DMS153 treated with DMSO at 0.1 percent for 48 hours (cell line): Measurements from ENCODE around the gene LIPH.
"Not testable (repeated sequence)": the region's sequence is repeated elsewhere in the genome, so short reads cannot be mapped to it uniquely, and the experiment has no call there.

Experiments
- DNase-seq: peaks from one replicate; lab custom pipeline; 2025; ENCODE audit not compliant: unreplicated experiment; lab: John Stamatoyannopoulos, UW

The LIPH gene

DNA sequence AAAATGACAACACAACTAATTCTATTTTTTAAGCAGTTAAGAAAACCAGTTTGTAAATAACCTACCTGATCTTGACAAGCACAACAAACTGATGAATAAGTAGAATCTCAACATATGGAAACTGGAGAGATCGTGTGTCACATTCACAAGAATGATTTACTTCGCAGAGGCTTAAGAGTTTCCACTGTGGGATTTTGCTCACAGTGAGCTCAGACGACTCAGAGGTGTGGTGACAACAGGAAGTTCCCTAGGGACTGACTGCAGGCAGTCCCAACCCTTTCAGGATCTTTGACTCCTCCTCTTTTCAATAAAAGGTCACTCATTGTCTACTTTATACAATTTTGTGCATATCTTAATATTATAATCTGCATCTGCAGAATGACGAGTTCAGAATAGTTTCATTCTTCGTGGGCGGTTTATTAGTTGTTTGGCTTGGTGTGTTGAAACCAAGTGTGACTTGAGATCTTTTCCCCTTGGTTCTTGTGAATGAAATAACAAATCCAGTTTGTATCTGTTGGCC lies at the start of gene LIPH:
Gene LIPH, minus strand, starts transcription at position 231 of the 520 bp plus-strand sequence. Its CDS starts 117 bp downstream, at position 114.
- no peak for DNase-seq

DNA sequence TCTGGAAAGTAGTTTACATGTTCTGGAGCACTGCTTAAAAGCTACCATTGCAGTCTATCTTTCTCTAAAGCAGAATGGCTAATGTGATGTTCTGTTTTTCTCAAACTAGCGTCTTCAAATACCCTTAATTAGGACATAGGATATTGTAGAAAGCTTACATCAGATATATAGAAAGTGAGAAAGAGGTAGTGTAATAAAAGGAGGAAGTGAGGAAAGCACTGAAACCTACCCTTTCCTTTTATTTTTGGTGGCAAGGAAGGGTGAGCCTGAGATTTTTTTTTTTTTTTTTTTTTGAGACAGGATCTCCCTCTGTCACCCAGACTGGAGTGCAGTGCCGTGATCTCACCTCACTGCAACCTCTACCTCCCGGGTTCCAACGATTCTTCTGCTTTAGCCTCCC lies 43.1 kb upstream of the LIPH start:
- no peak for DNase-seq

- no peak for DNase-seq
Observed at GRCh38 chr3:185594073-185594472, 41.7 kb upstream of the LIPH start.

GRCh38 chr3:185586686-185587039 lies 34.3 kb upstream of the LIPH start:
- no peak for DNase-seq

DNA sequence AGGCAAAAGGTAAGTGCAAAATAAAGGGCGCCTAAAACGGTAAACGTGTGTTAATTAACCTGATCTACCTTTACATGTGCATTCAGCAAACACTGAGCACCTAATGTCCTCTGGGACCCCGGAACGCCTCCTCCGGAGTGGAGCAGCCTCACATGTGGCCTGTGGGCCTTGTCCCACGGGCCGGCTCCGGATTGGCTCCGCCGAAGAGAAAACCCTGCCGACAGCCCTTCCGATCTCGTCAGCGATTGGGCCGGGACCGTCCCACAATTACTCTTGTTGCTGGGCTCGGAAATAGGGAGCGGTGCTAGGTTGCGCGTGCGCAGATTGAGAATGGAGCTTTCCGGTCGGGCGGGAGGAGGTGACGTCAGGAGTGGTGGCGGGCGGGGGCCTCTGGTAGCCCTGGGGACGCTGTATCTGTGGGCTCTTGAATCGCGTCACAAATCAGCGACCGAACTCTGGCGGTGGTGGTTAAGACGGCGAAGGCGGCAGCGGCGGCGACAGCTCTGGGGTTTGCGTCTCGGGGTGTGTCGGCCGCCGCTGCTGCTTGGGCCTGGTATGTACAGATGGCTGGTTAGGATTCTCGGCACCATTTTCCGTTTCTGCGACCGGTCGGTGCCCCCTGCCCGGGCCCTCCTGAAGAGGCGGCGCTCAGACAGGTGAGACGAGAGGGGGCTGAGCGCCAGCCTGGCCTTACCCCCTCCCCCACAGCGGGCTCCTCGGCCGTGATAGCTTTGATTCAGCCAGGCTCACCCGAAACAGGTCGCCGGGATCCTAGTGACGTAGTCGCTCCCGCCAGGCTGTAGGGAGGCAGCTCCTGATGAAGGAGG lies 33.7 kb upstream of the LIPH start, which contains the start of gene SENP2:
Gene SENP2, plus strand, starts transcription at position 437 of the 827 bp plus-strand sequence. Its CDS starts 119 bp downstream, at position 556.
- peak; percentile 97 for DNase-seq

DNA sequence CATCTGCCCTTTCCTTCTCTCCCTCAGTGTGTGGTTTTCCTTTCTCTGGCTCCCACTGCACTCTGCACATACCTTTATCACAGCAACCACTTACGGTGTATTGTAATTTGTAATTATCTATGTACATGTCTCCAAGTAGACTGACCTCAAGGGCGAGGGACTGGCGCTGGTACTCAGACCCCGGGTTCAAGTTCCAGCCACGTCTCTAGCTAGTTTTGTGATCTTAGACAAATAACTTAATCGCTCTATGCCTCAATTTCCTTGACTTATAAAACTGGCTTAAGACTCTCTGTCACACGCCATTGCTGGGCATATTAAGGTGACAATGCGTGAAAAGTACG lies 33.1 kb upstream of the LIPH start:
- DNase-seq = no peak

GRCh38 chr3:185584686-185585085 lies 32.3 kb upstream of the LIPH start:
- no peak for DNase-seq

DNA sequence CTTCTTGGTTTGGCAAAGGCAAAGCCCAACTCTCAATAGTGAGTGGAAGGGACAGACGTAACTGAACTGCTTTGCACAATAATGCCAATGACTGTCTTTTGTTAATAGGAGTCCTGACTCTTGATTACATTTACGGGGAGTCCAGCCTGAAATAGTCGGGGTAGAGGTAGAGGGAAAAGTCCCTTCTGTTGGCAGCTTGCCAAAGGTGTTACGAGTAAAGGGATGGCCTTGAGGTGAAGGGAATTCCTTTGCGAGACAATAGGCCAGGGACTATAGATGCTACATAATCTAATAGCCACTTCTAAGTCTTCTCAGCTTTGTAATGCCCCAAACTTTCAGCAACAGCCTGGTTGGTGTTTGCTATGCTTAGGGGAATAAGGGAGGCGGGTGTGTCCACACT lies 31.5 kb upstream of the LIPH start:
- no peak for DNase-seq

DNA sequence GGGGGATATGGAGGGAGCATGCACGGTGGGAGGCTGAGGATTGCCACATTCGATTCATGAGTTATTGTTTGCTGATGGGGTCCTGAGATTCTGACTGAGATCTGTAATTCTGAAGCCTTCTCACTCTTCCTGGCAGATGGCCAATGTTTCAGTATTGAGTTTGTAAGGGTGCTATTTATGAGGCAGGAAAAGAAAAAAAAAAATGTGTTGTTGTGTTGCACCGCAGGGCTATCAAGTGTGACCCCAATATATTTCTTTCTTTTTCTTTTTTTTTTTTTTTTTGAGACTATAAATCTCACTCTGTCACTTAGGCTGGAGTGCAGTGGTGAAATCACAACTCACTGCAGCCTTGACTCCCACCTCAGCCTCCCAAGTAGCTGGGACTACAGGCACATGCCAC lies 30.5 kb upstream of the LIPH start:
- no peak for DNase-seq

GRCh38 chr3:185582236-185582635 lies 29.8 kb upstream of the LIPH start:
- DNase-seq = no peak

- peak; percentile 25 for DNase-seq
Observed at GRCh38 chr3:185575108-185575869, 22.9 kb upstream of the LIPH start.

- DNase-seq = no peak
Observed at GRCh38 chr3:185572183-185572582, 19.8 kb upstream of the LIPH start.

DNA sequence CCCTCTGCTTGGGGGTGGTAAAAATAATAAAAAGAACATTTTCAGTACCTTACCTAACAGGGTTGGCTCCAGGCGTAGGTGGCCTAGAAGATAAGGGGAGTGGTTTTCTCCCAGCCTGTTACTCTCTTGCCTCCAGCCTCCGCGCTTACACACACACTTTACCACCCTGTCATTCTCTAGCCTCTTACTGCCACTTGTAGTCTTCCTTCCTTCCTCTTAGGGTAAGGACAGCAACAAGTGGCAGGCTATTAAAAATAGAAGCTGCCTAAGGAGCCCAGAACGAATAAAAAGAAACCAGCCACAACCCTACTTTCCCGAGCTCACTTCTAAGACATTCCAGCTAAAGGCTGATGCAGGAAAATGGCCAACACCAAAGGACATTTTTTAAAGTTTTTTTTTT lies 9.6 kb upstream of the LIPH start:
- DNase-seq = no peak

GRCh38 chr3:185561374-185561943 lies 9.1 kb upstream of the LIPH start:
- DNase-seq = no peak

GRCh38 chr3:185560676-185561075 lies 8.3 kb upstream of the LIPH start:
- DNase-seq = no peak

- DNase-seq = no peak
Observed at GRCh38 chr3:185559706-185560090, 7.3 kb upstream of the LIPH start.

- DNase-seq = no peak
Observed at GRCh38 chr3:185558395-185558794, 6.0 kb upstream of the LIPH start.

GRCh38 chr3:185556640-185557039 lies 4.3 kb upstream of the LIPH start:
- DNase-seq = not testable (repeated sequence)

GRCh38 chr3:185555860-185556347 lies 3.5 kb upstream of the LIPH start:
- DNase-seq = no peak

GRCh38 chr3:185555101-185555501 lies 2.7 kb upstream of the LIPH start:
- DNase-seq = no peak

- DNase-seq = no peak
Observed at GRCh38 chr3:185549651-185550111, 2.7 kb downstream of the LIPH start.

- DNase-seq = no peak
Observed at GRCh38 chr3:185549122-185549521, 3.3 kb downstream of the LIPH start.
